SK-N-SH (cell line): ENCODE data around the gene PRF1. TPM values are rescaled to one million over a fixed set of nuclear protein-coding genes. Genes with fewer than 3 reads are reported as not detected.

Source experiments
- CTCF ChIA-PET: fragments of 300-600, 350-600 bp; formaldehyde crosslinking; extraction: SDS; loops from one replicate; lab custom pipeline; 2021; lab: Yijun Ruan, JAX
- POLR2A ChIA-PET: fragments of 350-600 bp; sonication (Branson Sonifier 250); formaldehyde crosslinking; extraction: SDS; loops from one replicate; lab custom pipeline; 2020; ENCODE audit warnings: antibody characterized with exemption, inconsistent platforms; lab: Yijun Ruan, JAX
- DNase-seq: peaks from one replicate; pipeline ENCODE4 v3.0.0; 2012
- H2AFZ ChIP-seq: fragments of 200-600 bp; sonication (generic); 2 replicates; pipeline ENCODE4 v1.8.1; 2016; ENCODE audit warnings: antibody characterized with exemption, mild to moderate bottlenecking, low read depth
- H3F3A ChIP-seq: fragments of 200-600 bp; sonication (generic); replicated peaks from 2 replicates; pipeline ENCODE3; 2016; ENCODE audit warnings: antibody characterized with exemption, mild to moderate bottlenecking; ENCODE audit not compliant: insufficient read depth
- H3K27ac ChIP-seq, 2 experiments: fragments of 200-500 bp in 1 of 2; fragments of 200-600 bp in 1 of 2; sonication (Bioruptor generic) in 1 of 2; sonication (generic), shearing (Covaris generic) in 1 of 2; 2 replicates each; pipeline versions ENCODE4 v1.5.1 to v1.6.1; 2014 to 2016; ENCODE audit warnings: low read depth in 2 of 2, inconsistent platforms in 1 of 2, low read length in 1 of 2, mild to moderate bottlenecking in 1 of 2, mixed read lengths in 1 of 2
- H3K27me3 ChIP-seq: fragments of 200-600 bp; sonication (generic), shearing (Covaris generic); 2 replicates; pipeline ENCODE4 v1.6.1; 2016; ENCODE audit warnings: mixed run types; ENCODE audit not compliant: insufficient read depth
- H3K36me3 ChIP-seq, 2 experiments: fragments of 200-500 bp in 1 of 2; fragments of 200-600 bp in 1 of 2; sonication (Bioruptor generic) in 1 of 2; sonication (generic) in 1 of 2; replicated peaks in 1 of 2; 2 replicates each; pipeline versions ENCODE3 to v1.5.1; 2014 to 2016; ENCODE audit warnings: low read length in 1 of 2, mild to moderate bottlenecking in 1 of 2; ENCODE audit not compliant: insufficient read depth in 2 of 2, control insufficient read depth in 1 of 2
- H3K4me1 ChIP-seq, 2 experiments: fragments of 200-500 bp in 1 of 2; fragments of 200-600 bp in 1 of 2; sonication (Bioruptor generic) in 1 of 2; sonication (generic), shearing (Covaris generic) in 1 of 2; 2 replicates each; pipeline versions ENCODE4 v1.5.1 to v1.6.1; 2014 to 2016; ENCODE audit warnings: low read depth in 1 of 2, low read length in 1 of 2, mixed run types in 1 of 2; ENCODE audit not compliant: insufficient read depth in 2 of 2, control insufficient read depth in 1 of 2
- H3K4me2 ChIP-seq: fragments of 200-600 bp; sonication (generic), shearing (Covaris generic); 2 replicates; pipeline ENCODE4 v1.6.1; 2017; ENCODE audit warnings: mixed run types
- H3K4me3 ChIP-seq, 2 experiments: fragments of 200-500 bp in 1 of 2; fragments of 200-600 bp in 1 of 2; sonication (Bioruptor generic) in 1 of 2; sonication (generic), shearing (Covaris generic) in 1 of 2; 2 replicates each; pipeline versions ENCODE4 v1.5.1 to v1.8.1; 2014 to 2016; ENCODE audit warnings: low read depth in 2 of 2, inconsistent platforms in 1 of 2, low read length in 1 of 2, mild to moderate bottlenecking in 1 of 2, mixed read lengths in 1 of 2, moderate library complexity in 1 of 2
- H3K79me2 ChIP-seq: fragments of 200-600 bp; sonication (generic); 2 replicates; pipeline ENCODE4 v1.8.1; 2017; ENCODE audit warnings: mild to moderate bottlenecking; ENCODE audit not compliant: insufficient read depth
- H3K9ac ChIP-seq: fragments of 200-600 bp; sonication (generic); 2 replicates; pipeline ENCODE4 v1.6.1; 2017; ENCODE audit warnings: mixed run types
- H3K9me2 ChIP-seq: fragments of 200-600 bp; sonication (generic); 2 replicates; pipeline ENCODE4 v1.6.1; 2017; ENCODE audit warnings: mixed run types
- H3K9me3 ChIP-seq: fragments of 200-600 bp; sonication (generic); 2 replicates; pipeline ENCODE4 v1.6.1; 2017; ENCODE audit warnings: mixed run types, mild to moderate bottlenecking, moderate library complexity
- H4K20me1 ChIP-seq: fragments of 200-600 bp; sonication (generic); 2 replicates; pipeline ENCODE4 v1.6.1; 2017; ENCODE audit warnings: mild to moderate bottlenecking, mixed run types; ENCODE audit not compliant: insufficient read depth
- FOSL2 ChIP-seq: IDR thresholded peaks from 2 replicates; pipeline ENCODE4 v1.4.0; 2012; ENCODE audit warnings: low read depth, mild to moderate bottlenecking, moderate library complexity, borderline replicate concordance
- FOXJ3 ChIP-seq: sonication (generic); formaldehyde crosslinking; IDR thresholded peaks from 2 replicates; pipeline ENCODE4 v1.5.1; 2020; ENCODE audit warnings: mild to moderate bottlenecking, missing genetic modification reagents
- FOXM1 ChIP-seq: IDR thresholded peaks from 2 replicates; pipeline ENCODE4 v1.4.0; 2012; ENCODE audit warnings: low read depth, mild to moderate bottlenecking
- GABPA ChIP-seq: IDR thresholded peaks from 2 replicates; pipeline ENCODE4 v1.4.0; 2012; ENCODE audit warnings: low read depth, mild to moderate bottlenecking
- GATA2 ChIP-seq: sonication (generic); formaldehyde crosslinking; IDR thresholded peaks from 2 replicates; pipeline ENCODE4 v1.5.0; 2020; ENCODE audit warnings: mild to moderate bottlenecking, missing genetic modification reagents
- IRF3 ChIP-seq: fragments of 150-350 bp; IDR thresholded peaks from 2 replicates; pipeline ENCODE4 v1.6.1; 2016; ENCODE audit warnings: mild to moderate bottlenecking, low read depth, low read length
- MEF2A ChIP-seq: IDR thresholded peaks from 2 replicates; pipeline ENCODE4 v1.4.0; 2012; ENCODE audit warnings: low read depth, borderline replicate concordance
- NFIC ChIP-seq: IDR thresholded peaks from 2 replicates; pipeline ENCODE4 v1.4.0; 2012; ENCODE audit warnings: borderline replicate concordance
- POLR2AphosphoS5 ChIP-seq: IDR thresholded peaks from 2 replicates; pipeline ENCODE4 v1.6.1; 2012; ENCODE audit warnings: low read depth, low read length
- RAD21 ChIP-seq: IDR thresholded peaks from 2 replicates; pipeline ENCODE4 v1.6.1; 2012; ENCODE audit warnings: mild to moderate bottlenecking, low read length
- RFX5 ChIP-seq: IDR thresholded peaks from 2 replicates; pipeline ENCODE4 v1.6.1; 2012; ENCODE audit warnings: mild to moderate bottlenecking, improper control_type of control experiment, low read length
- RXRA ChIP-seq: IDR thresholded peaks from 2 replicates; pipeline ENCODE4 v1.4.0; 2012; ENCODE audit warnings: low read depth, mild to moderate bottlenecking, borderline replicate concordance
- SMC3 ChIP-seq: IDR thresholded peaks from 2 replicates; pipeline ENCODE4 v1.6.1; 2012; ENCODE audit warnings: low read depth, low read length, improper control_type of control experiment
- TAF1 ChIP-seq: IDR thresholded peaks from 2 replicates; pipeline ENCODE4 v1.6.1; 2012; ENCODE audit warnings: low read depth, mild to moderate bottlenecking, low read length, moderate library complexity, borderline replicate concordance
- TCF12 ChIP-seq: IDR thresholded peaks from 2 replicates; pipeline ENCODE4 v1.4.0; 2012
- USF1 ChIP-seq: IDR thresholded peaks from 2 replicates; pipeline ENCODE4 v1.4.0; 2012; ENCODE audit warnings: low read depth, borderline replicate concordance
- USF2 ChIP-seq: fragments of 150-350 bp; IDR thresholded peaks from 2 replicates; pipeline ENCODE4 v1.6.1; 2017; ENCODE audit warnings: antibody characterized with exemption, low read length, low read depth, borderline replicate concordance
- YY1 ChIP-seq: IDR thresholded peaks from 2 replicates; pipeline ENCODE4 v1.4.0; 2012; ENCODE audit warnings: low read depth, mild to moderate bottlenecking
- WGBS: methylation state at CpG from one replicate; pipeline ENCODE4 v1.1.6; 2017; ENCODE audit warnings: low lambda C conversion rate; 5-methylcytosine and 5-hydroxymethylcytosine counted together
- polyA plus RNA-seq, 3 experiments: library from polyadenylated mRNA; depleted of rRNA; stranded (reverse); fragments of >200 nt; gene quantifications; 2 replicates each; pipeline ENCODE4 v1.2.3, GENCODE V29; 2012
- TF ChIP-seq, protein P1 (sequence below): fragments of 200-600 bp; sonication (generic); IDR thresholded peaks from 2 replicates; pipeline ENCODE4 v1.6.1; 2017; ENCODE audit warnings: antibody characterized with exemption, mild to moderate bottlenecking, moderate library complexity

The PRF1 gene
- polyA plus RNA-seq, 1 of the 3 experiments (the other 2 are of a cell fraction): not detected

DNA sequence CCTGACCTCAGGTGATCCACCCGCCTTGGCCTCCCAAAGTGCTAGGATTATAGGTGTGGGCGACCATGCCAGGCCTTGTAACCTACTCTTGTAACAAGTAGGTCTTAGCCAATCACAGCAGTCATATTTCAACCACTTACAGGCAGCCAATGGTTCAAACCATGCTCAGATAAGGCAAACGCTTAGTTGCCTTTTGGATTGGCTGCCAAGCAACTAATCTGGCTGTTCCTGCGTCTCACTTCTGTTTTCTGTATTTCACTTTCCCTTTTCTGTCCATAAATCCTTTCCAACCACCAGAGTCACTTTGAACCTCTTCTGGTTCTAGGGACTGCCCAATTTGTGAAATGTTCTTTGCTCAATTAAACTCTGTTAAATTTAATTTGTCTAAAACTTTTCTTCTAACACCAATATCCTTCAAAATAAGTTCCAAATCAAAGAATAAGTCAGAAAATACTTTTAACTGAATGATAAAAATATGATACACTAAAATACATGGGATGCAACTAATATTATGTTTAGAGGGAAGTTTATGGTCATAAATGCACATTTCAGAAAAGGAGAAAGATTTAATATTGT is 19.1 kb upstream of the PRF1 start (continued):
- TF ChIP-seq SMC3 (no peak), TCF12 (no peak), YY1 (no peak), FOXJ3 (CRISPR knock-in tag) (no peak), TAF1 (no peak), POLR2AphosphoS5 (no peak)

- Histone ChIP-seq H3K27ac (no peak overlapping the region), H3K9ac (no peak overlapping the region), H3K36me3 (no peaks in the 10 kb centered on the region), H3K9me2 (no peaks in the 10 kb centered on the region), H3K79me2 (no peaks in the 10 kb centered on the region), H2AFZ (no peak overlapping the region), H3F3A (no peaks in the 10 kb centered on the region), H3K4me3 (no peak overlapping the region), H3K9me3 (peaks cover 7% of the 10 kb centered on the region; the same call in 1 of the 2 replicates), H3K27me3 (no peaks in the 10 kb centered on the region), H4K20me1 (no peaks in the 10 kb centered on the region), H3K4me2 (no peak overlapping the region), H3K4me1 (no peaks in the 10 kb centered on the region)
- ChIA-PET CTCF (interaction anchor here (0.6 to 1.9 kb wide), 5 partner anchors 19 to 140 kb away, joined by 3 to 5 read pairs (median 3); no protein-coding TSS in a partner anchor), POLR2A (no interaction called here)
- no peak for DNase-seq
- no peak for TF ChIP-seq FOSL2
- no peak for TF ChIP-seq SMC3
- no peak for TF ChIP-seq POLR2AphosphoS5
- no peak for TF ChIP-seq USF2
- TF ChIP-seq IRF3: no peak
- TF ChIP-seq FOXM1: no peak
- no peak for TF ChIP-seq MEF2A
- TF ChIP-seq NFIC: no peak
- TF ChIP-seq GATA2: no peak
Observed at GRCh38 chr10:70620020-70620289, 17.4 kb upstream of the PRF1 start.

GRCh38 chr10:70619271-70620019 is 16.9 kb upstream of the PRF1 start:
- no peak for DNase-seq
- Histone ChIP-seq H3K4me1 (no peaks in the 10 kb centered on the region), H3K36me3 (no peaks in the 10 kb centered on the region), H3K9me2 (no peaks in the 10 kb centered on the region), H3K9me3 (peaks cover 7% of the 10 kb centered on the region; the same call in 1 of the 2 replicates), H3K4me3 (no peak overlapping the region), H3K9ac (no peak overlapping the region), H3K79me2 (no peaks in the 10 kb centered on the region), H3K27ac (no peak overlapping the region), H4K20me1 (no peaks in the 10 kb centered on the region), H3F3A (no peaks in the 10 kb centered on the region), H3K27me3 (no peaks in the 10 kb centered on the region), H2AFZ (no peak overlapping the region), H3K4me2 (no peak overlapping the region)
- WGBS: 43% methylated on average over 4 of the region's 4 CpGs
- POLR2A ChIA-PET: no interaction called here
- TF ChIP-seq RXRA (no peak), GATA2 (no peak), RAD21 (peak; percentile 68), GABPA (no peak), USF1 (no peak), SMC3 (peak; percentile 49), RFX5 (no peak)
- TF ChIP-seq, protein P1, sequence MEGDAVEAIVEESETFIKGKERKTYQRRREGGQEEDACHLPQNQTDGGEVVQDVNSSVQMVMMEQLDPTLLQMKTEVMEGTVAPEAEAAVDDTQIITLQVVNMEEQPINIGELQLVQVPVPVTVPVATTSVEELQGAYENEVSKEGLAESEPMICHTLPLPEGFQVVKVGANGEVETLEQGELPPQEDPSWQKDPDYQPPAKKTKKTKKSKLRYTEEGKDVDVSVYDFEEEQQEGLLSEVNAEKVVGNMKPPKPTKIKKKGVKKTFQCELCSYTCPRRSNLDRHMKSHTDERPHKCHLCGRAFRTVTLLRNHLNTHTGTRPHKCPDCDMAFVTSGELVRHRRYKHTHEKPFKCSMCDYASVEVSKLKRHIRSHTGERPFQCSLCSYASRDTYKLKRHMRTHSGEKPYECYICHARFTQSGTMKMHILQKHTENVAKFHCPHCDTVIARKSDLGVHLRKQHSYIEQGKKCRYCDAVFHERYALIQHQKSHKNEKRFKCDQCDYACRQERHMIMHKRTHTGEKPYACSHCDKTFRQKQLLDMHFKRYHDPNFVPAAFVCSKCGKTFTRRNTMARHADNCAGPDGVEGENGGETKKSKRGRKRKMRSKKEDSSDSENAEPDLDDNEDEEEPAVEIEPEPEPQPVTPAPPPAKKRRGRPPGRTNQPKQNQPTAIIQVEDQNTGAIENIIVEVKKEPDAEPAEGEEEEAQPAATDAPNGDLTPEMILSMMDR: peak; percentile 56
- CTCF ChIA-PET: interaction anchor here (0.7 to 1.9 kb wide), 7 partner anchors 18 to 140 kb away, joined by 3 to 5 read pairs (median 3); no protein-coding TSS in a partner anchor
